NOMO-1 (cell line): ENCODE results near the gene PLCG2.

Experiments
- DNase-seq, 2 experiments: peaks; one replicate each; lab custom pipeline; 2025; ENCODE audit not compliant: unreplicated experiment in 2 of 2; lab: John Stamatoyannopoulos, UW

Gene PLCG2

DNA sequence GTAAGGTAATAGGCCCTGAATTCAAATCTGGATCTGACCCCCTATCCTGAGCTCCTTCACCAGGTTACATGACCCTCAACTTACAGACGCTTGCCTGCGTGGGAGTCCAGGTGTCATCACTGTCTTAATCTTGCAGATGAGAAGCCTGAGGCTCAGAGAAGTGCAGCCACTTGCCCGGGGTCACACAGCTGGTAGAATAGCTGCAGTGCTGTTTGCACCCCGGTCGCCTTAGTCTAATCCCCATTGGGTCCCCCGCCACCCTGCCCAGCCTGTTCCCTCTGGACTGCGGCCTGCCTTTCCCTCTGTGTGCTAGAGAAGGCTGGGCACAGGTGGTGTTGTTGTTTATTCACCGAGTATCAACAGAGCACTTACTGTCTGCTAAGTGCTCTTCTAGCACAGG lies 125.2 kb downstream of the PLCG2 start:
- no peak for DNase-seq

DNA sequence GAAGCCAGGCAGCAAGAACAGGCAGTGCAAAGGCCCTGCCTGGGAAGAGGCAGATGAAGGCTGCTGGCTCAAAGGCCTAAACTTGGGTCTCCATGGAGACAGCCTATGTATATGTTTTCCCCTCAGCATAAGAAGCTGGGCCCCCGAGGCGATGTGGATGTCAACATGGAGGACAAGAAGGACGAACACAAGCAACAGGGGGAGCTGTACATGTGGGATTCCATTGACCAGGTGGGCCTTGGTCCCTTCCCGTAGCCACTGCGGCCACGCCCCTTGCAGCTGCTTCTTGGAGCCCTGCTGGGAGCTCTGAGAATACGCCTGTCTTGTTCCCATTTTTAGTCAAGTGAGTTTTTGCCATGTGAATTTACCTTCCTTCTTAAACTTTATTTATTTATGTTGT lies 126.2 kb downstream of the PLCG2 start:
- no peak for DNase-seq

DNA sequence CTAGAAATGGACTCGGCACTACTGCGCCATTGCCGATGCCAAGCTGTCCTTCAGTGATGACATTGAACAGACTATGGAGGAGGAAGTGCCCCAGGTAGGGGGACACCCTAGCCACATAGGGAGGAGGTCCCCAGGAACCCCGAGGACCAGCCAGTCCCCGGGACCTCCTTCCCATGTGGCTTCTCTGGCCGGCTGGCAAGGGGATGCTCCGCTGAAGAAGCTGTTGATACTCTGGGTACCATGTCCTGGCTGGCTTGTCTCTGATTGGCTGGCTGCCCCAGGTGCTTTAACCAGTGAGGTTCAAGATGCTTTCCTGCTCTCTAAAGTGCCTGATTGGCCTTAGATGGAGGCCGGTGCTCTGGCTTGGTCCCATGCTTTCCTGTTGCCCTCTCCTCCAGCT lies 128.6 kb downstream of the PLCG2 start:
- DNase-seq = no peak

DNA sequence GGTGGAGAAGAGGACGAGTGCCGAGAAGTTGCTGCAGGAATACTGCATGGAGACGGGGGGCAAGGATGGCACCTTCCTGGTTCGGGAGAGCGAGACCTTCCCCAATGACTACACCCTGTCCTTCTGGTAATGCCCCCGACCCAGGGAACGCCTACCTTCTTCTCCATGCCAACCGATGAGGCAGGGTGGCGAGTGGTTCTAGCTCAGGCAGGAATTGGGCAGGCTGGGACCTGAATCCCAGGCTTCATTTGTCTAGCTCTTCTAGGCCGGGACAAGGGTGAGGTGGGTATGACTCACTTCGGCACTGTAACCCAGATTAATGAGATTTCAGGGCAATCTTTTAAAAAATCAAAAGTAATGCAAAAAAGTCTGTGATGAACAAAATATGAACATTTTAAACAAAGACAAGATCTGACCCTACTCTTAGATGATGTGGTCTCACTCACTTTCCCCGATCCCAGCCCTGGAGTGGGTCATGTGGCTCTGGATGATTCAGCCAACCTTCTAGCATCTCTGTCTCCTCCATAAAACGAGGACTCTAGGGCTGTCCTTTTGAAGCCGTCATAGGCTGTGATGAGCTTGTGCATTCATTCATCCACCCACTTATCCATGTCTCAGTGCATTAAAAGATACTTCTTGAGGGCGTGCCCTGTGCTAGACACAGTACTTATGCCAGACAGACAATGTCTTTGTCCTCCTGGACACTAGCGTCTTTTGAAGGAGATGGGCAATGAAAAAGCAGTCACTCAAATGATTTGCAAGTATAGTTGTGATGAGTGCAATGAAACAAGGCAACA lies 129.6 kb downstream of the PLCG2 start:
- no peak for DNase-seq

DNA sequence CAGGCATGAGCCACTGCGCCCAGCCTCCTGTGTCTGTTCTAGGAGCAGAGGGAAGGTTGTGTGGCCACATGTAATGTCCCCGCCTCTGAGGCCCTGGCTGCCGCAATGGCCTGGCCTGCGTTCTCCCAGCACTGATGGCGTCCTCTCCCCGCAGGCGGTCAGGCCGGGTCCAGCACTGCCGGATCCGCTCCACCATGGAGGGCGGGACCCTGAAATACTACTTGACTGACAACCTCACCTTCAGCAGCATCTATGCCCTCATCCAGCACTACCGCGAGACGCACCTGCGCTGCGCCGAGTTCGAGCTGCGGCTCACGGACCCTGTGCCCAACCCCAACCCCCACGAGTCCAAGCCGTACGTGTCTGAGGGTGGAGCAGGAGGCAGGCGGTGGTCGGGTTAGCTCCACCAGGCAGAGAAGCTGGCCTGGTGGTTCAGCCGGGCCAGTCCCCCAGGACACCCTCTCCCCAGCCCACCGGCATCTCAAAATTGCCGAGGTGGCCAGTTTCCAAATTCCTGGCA lies 131.3 kb downstream of the PLCG2 start:
- no peak for DNase-seq

DNA sequence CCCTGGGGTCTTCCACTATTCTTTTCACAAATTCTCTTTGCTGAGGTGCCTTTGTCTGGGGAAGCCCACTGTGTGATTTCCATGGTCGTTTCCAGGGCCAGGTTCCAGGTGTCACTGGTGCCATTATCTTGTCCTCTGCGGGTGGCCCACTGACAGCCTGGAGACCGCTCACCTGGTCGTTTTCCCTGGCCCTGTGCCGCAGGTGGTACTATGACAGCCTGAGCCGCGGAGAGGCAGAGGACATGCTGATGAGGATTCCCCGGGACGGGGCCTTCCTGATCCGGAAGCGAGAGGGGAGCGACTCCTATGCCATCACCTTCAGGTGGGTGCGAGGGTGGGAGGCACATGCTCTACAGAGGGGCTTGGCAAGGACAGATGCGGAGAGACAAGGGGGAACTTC lies 133.3 kb downstream of the PLCG2 start:
- no peak for DNase-seq

DNA sequence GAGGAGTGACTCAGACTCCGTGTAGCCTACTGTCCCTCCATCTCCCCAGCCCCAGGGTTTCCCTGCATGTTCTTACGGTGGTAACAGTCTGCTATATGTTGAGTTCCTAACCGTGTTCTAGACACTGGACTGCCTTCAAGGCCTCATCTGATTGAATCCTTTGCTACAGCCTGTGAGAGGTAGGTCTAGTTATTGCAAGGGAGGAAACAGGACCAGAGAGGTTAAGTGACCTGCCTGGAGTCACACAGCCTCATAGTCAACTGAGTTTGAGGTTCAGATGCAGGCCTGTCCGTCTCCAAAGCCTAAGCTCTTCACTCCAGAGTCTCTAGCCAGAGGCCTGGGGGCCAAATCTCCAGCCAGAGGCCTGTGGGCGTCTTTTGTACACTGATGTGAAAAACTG lies 134.1 kb downstream of the PLCG2 start:
- no peak for DNase-seq

DNA sequence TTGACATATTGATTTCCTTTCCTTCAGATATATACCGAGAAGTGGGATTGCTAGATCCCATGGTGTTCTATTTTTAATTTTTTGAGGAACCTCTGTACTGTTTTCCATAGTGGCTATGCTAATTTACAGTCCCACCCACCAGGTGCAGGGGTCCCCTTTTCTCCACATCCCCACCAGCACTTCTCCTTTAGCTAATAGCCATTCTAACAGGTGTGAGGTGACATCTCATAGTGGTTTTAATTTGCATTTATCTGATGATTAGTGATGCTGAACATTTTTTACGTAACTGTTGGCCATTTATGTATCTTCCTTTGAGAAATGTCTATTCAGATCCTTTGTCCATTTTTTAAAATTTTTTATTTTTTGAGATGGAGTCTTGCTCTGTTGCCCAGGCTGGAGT lies 138.3 kb downstream of the PLCG2 start:
- DNase-seq = no peak

DNA sequence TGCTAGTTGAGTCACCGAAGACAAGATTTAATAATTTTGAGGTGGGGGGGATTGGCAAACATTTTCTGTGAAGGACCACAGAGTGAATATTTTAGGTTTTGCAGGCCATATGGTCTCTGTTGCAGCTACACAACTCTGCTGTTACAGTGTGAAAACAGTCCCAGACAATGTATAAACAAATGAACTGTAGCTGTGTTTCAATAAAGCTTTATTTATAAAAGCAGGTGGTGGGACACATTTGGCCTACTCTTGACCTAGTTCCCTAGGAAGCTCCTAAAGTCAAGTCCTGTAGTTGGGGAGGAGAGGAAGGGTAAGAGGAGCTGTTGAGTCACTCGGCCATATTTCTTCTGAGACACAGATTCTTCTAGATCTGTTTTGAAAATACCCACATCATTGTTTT lies 139.8 kb downstream of the PLCG2 start:
- DNase-seq = no peak

DNA sequence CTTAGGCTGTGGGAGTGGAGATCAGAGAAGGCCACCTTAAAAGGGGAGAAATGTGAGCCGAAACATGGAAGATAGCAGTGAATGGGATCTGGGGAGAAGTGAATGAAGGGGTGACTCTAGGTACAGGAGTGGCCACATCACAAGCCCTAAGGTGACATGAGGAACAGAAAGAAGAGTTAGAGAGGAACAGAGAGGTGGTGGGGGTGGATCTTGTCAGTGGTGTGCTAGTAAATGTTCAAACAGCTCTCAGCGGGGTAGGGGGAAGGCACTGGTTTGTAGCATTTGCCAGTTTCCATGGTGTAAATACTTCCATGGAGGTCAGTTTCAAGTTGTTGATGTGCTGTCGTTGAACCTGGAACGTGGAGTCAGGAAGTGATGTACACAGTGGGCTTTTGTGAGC lies 141.4 kb downstream of the PLCG2 start:
- DNase-seq = no peak

DNA sequence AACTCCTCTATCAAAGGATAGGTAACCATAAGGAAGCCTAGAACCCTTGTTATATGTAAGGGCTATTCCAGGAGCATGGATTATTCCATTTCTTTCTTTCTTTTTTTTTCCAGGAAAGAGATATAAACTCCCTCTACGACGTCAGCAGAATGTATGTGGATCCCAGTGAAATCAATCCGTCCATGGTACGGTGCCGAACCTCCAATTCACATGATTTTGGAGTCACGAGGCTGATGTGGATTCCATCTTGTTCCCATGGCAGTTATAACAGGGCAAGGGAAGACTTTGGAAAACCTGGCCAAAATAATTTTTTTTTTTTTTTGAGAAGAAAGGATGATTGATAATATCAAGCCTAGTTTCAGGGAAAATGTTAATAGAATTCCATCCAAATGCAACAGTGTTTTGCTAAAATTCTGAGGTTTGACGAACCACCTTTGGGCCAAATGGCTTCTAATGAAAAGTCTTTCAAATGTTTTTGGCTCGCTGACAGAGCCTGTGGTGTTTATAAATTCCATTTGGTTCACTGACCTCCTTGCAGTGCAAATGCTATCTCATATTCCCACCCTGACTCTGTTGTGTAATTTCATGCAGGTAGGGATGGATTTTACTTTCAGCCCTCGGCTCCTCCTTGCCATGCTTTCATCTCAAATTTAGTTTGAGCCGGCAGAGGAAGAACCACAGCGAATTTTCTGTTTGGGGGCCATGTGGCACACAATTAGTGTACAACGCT lies 142.2 kb downstream of the PLCG2 start:
- DNase-seq = no peak

DNA sequence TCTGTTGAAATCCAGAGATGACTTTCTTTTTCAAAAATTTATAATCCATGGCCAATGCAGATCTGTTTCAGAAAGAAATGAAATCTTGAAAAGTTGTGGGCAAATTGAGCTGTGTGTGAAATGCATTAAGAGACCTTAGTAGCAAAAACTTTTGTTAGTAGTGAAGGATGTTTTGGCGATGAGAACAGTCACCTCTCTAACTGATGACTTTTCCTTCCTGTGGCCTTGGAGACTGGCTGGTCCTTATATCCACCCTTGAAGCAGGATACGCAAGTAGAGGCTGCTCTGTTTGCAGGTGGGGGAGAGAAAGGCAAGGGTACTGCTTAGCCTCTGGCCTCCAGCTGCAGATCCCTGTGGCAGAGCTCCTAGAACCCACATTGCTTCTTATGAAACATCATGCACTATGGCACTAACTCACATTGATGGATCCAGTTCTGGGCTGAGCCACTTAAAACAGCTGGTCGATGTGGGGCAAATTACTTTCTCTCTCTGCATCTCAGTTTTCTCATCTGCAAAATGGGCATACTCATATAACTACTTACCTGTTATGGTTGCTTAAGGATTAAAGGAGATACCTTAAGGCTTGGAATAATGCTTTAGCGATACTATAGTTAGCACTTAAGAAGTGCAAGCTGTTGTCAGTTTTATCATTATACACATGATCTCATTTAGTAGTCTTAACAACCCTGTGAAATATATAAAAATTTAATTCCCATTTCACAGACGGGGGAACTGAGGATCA lies 142.9 kb downstream of the PLCG2 start:
- no peak for DNase-seq

DNA sequence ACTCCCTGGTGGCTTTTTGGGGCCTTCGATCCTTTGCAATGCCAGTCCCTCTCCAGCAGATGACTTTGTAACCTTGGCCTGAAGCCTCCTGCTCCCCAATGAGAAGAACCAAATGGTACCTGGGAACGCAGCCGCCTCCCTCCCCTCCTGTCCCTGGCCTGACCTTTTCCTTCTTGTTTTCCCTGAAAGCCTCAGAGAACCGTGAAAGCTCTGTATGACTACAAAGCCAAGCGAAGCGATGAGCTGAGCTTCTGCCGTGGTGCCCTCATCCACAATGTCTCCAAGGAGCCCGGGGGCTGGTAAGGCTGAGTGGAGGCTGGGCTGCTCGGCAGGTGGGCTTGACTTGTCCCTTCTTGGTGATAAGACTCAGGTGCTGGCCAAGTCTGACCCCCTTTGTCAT lies 144.2 kb downstream of the PLCG2 start:
- DNase-seq = no peak

DNA sequence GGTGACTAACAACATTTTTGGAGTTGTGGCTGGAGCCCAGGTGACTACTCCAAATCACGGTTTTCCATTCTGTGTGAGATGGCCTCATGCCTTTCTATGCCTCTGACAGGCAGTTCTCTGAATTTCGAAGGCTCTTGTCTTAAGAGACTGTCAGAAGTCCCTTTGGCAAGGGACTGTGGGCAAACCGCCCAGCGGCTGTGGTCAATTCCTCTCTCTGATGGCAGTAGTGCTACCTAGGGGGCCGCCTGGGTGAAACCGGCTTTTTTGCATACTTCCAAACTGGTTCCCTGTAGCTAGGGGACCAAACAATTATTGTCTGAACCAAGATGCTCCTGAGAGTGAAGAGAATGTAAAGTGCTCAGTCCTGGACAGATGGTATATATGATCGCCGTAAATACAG lies 145.9 kb downstream of the PLCG2 start:
- DNase-seq = no peak

DNA sequence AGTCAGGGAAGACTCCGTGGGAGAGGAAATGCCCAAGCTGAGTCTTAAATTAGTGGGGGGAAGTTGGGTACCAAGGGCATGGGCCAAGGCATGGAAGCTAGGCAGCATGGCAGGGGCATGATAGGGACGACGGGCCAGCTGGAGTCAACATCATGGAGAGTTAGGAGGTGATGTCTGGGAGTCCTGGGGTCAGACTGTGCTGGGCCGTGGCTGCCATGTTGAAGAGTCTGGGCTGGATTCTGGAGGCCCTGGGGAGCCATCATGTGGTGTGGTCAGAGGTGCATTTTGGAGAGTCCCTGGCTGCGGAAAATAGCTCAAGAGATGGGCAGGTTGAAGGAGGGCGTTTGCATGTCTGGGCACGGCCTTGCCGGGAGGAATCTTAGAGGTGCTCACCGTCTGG lies 146.9 kb downstream of the PLCG2 start:
- DNase-seq = no peak

DNA sequence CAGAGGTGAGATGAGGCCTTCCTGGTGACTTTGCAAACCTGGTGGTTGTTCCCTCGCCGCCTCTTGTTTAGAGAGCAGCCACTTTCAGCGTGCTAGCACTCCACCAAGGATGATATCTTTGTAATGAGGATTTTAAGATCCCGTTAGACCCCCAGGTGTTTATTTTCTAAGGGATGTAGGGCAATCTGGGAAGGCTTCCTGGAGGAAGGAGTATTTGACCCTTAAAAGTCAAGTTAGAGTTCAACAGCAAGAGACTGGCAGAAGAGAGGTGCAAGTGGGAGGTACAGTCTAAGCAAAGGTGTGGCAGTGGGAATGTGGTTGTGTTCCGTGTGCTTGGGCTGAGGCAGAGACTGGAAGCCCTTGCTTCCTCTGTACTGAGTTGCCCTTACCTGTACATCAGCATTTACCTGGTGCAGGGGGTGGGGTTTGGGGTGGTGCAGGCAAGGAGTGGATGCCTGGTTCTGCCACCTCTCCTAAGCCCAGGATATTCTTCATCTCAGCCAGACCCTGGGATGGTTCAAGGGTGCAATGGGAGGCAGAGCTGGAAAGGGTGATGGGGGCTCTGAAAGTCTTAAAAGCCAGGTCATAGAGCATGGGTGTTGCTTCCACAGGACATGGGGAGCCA lies 148.6 kb downstream of the PLCG2 start:
- DNase-seq = no peak

DNA sequence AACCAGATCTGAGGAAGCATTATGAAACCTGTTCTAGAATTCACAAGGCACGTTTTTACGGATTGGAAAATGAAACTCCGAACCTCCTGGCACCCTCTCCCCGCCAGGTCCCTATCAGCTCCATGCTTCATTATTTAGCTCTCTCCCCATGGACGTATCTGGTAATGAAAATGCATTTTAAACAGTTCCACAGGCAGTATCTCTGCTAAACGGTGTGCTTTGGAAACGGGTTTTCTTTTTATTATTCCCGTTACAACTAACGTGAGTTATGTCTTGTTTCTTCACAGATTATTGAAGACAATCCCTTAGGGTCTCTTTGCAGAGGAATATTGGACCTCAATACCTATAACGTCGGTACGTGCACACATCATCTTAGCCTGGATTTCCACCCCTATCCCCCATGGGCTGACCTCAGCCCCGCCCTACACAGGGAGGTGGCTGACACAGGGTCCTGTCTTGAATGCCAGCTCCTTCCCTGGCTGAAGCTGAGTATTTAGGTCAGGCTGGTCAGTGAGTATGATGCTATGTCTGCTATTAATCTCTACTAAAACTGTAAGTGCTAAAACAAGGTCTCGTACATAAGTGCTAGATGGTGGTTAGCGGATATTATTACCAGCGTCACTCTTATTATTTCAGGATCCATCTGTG lies 149.3 kb downstream of the PLCG2 start:
- no peak for DNase-seq

DNA sequence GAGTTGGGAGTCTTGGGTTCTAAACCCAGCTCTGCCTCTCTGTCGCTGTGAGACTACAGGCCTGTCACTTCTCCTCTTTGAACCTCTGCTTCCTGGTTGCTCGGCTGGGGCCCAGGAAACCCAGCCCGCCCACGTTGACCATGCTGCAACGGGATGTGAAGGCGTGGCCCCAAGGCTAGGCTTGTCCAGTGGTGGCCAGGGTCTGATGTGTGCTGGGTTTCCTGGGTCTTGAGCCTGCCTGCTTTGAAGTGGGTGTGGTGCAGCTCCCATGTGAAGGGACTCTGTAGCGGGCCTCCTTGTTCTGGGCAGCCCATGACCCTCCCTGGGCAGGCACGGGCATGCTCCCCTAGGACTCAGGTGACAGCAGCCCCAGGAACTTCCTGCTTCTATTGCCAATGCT lies 149.9 kb downstream of the PLCG2 start:
- DNase-seq = no peak

DNA sequence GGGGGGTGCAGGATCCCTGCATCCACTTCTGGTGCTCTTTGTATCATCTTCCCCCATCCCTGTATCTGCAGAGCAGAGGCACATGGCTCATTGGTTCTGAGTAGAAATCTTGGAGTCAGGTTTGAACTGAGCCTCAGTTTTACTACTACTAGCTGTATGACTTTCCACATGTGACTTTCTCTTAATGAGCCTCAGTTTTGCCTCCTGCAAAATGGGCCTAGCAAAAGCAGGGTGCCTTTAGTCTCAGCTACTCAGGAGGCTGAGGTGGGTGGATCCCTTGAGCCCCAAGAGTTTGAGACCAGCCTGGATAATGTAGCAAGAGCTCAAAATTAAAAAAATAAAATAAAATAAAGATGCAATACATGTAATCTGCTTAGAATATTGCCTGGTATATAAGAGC lies 150.8 kb downstream of the PLCG2 start:
- DNase-seq = no peak

DNA sequence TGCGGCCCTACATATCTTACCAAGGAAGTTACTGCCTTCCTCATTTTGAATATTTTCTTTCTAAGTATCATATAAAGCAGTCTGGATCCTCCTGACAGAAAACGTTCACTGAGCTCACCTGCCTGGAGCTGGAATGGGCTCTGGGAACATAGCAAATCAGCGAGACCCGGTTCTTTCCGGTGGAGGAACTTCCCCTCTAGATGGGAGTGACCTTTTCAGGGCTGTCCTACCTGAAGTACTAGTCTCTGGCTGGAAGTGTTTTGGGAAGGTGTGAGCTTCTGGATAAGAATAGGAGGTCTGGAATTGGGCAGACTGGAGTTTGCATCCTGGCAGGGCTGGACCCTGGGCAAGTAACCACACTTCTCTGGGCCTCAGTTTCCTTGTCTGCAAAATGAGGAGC lies 152.8 kb downstream of the PLCG2 start:
- no peak for DNase-seq

DNA sequence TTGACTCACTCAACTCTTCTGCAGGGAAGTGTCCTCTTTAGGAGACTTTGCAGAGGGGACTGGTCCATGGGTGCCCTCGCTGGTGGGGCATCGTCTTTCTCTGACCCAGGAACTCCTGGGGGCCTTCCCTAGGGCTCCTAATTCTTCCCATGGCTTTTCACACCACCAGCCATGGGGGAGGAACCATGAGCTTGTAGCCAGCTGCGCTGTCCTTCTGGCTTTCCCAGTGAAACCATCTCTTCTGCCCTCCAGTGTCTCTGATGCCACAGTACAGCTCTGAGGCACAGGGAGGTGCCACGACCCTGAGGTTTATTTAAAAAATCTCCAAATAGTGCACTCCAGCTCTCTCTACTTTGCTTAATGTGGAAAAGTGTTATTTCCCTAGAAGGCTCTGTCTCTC lies 153.6 kb downstream of the PLCG2 start:
- no peak for DNase-seq
